GM19099 (cell line): Measurements from ENCODE around the gene SRSF4.

ENCODE experiments used
- POLR2A ChIP-seq: IDR thresholded peaks from 3 replicates; pipeline ENCODE4 v1.6.1; 2011; ENCODE audit warnings: low read depth; ENCODE audit not compliant: insufficient read length; ENCODE audit errors: extremely low read depth

Gene SRSF4

DNA sequence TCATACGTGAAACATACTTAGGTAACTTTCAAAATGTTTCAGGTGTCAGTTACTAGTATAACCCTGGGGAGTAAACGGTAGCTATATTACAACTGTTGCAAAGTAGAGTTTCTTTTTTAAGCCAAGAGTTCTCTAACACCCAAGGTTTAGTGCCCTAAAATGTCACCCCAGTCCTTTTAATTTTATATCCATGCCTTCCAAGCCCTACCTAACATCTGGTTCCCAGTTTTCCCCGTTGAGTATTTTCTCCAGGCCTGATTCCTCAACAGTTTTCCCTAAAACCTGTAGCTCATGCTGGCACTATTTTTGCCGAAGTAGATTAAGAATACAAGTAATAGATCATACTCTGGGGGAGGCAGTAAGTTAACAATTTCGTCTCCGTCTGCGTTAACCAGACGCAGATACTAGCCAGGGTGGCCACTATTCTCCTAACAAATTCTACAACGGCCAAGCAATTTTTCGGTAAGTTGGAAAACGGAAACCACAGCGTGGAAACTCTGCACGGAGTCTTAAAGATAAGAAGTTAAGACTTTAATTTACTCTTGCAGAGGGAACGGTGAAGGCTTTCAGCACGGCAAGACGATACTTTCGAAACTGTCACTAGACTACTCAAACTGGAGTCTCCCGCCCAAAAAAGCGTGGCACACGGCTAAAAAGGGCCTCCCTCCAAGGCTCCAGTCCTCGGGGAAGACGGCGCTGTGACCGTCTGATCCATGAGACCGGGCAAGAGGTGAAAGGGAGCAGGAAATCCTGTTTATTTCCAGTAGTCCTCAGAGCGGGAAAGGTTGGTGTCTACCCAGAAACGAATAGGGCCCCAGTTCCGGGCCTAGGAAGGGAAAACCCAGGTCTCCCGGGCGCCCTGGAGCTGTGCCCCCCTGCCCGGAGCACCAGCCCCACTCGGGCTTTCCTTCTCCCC lies 945 bp downstream of the SRSF4 start:
- no peak for TF ChIP-seq POLR2A

DNA sequence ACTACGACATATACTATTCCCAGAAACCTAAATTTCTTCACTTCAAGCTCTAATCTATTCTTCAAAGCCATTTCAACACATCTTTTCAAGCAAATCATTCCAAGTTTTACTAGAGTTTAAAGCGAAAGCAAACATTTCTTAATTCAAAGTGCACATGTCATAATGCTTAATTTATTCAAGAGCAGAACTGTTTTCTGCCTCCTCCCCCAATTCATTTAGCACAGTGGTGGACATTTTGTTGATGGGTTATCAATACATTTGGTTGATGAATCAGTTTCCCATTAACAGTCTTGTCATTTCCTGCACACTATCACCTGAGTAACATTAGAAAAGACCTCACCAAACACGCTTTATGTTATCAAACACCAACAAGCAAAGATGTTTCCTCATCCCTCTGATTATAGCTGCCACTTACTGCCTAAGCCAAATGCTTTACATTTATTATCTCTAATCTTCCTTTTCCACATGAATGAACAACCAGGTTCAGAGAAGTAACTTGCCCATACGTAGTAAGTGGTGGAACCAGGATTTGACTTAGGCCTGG lies 2.0 kb downstream of the SRSF4 start:
- TF ChIP-seq POLR2A, result no peak

DNA sequence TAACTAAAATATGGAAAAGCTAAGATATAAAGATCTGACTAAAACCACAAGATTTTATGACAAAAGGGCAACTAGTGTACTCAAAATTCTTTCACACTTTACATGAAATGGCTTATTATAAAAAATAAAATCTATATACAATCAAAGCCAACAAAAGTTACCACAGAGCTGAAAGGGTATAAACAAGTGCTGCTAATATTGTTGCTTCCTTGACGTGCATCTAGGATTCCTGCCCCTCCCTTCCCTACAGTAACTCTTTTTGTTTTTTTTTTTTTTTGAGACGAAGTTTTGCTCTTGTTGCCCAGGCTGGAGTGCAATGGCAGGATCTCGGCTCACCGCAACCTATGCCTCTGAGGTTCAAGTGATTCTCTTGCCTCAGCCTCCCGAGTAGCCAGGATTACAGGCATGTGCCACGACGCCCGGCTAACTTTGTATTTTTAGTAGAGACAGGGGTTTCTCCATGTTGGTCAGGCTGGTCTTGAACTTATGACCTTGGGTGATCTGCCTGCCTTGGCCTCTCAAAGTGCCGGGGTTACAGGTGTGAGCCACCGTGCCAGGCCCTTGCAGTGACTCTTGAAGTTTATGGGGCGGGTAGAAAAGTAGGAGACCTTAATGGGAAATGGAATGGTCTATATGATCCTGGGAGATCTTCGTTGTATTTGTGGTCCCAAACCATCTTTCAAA lies 4.5 kb downstream of the SRSF4 start:
- TF ChIP-seq POLR2A, result no peak

DNA sequence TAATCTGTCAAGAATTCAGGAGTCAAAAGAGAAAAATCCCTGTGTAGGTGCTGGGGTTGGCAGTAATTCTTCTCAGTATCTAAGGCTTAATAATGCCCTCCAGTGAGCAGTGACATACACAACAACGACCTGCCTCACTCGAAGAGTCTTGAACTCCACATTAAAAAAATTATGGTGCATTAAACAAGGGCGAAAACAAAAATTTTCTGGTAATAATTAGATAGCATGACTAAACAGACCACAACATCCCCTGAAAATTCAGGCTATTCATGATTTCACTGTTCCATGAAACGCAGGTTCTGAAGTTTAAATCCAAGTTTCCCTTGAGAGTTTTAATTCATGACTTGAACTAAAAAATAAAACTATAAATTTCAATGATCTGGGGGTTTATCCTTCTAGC lies 5.1 kb downstream of the SRSF4 start:
- no peak for TF ChIP-seq POLR2A

DNA sequence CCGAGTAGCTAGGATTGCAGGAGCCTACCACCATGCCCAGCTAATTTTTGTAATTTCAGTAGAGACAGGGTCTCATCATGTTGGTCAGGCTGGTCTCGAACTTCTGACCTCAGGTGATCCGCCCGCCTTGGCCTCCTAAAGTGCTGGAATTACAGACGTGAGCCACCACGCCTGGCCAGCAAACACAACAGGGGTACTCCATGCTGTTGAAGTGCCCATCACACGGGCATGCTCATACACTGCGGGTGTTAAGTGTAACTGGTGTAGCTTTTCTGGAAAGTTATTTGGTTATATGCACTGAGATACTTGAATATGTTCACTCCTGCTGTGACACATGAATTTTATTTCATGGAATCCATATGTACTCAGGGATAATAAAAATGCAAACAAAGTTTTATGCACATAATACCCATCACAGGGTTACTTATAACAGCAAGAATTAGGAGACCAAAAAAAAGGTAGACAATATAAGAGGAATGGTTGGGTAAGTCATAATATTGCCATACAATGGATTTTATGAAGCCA lies 9.2 kb downstream of the SRSF4 start:
- no peak for TF ChIP-seq POLR2A

DNA sequence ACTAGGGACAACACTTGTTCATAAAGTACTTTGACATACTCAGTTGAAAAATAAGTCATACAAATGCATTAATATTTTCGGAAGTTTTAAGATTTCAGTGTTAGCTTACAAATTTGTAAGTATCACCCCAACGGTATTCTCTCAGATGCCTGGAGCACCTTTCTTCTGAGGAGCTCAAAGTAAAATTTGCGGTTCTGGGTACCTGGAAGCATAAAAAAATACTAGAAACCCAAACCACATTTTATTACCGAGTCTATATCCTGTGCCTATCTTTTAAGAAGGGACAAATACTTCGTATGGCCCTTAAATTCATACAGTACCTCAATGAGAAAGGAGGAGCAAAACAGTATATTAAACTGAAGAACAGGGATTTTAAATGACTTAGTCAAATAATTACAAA lies 10.2 kb downstream of the SRSF4 start:
- TF ChIP-seq POLR2A, result no peak

DNA sequence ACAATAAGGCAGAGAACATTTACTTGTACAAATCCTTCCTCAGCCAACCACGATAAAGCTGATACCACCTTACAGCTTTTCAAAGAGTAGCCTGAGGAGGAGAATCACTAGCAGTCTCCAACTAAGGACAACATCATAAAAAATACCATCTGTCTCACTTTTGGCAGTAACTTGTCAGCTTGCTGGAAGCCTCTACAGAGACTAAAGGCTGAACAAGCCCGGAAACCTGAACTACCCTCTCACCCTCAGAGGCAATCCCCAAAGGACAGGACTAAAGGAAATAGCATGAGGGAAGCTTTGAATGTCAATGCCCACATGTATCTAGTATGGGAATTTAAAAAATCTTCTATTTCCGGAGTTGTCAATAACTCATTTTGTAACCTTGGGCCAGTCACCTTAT lies 10.6 kb downstream of the SRSF4 start:
- no peak for TF ChIP-seq POLR2A

DNA sequence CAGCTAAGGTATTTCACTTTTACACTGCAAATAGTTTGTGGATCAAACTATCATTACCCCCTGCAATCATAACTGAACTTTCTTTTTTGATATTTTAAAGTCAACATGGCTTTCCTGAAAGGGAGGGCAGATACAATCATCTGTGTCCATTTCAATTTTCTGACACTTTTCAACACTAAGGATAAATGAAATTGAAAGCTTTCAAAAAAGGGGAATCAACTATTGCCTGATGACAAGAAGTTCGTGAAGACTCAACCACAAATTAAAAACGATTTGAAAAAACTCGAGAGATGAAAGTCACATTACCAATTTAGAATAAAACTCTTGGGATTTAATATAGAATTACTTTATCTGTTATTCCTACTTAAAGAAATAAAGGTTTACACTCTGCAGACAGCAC lies 11.7 kb downstream of the SRSF4 start:
- no peak for TF ChIP-seq POLR2A

DNA sequence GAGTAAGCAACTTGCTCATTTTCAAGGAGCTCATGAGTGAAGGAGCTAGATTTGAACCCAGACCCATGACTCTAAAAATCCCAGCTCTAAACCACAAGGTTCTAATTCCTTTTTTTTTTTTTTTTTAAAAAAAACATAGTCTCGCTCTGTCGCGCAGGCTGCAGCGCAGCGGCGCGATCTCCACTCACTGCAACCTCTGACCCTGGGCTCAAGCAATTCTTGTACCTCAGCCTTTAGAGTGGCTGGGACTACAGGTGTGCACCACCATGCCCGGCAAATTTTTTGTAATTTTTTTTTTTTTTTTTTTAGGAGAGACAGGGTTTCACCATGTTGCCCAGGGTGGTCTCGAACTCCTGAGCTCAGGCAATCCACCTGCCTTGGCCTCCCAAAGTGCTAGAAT lies 13.8 kb downstream of the SRSF4 start:
- TF ChIP-seq POLR2A, result no peak

DNA sequence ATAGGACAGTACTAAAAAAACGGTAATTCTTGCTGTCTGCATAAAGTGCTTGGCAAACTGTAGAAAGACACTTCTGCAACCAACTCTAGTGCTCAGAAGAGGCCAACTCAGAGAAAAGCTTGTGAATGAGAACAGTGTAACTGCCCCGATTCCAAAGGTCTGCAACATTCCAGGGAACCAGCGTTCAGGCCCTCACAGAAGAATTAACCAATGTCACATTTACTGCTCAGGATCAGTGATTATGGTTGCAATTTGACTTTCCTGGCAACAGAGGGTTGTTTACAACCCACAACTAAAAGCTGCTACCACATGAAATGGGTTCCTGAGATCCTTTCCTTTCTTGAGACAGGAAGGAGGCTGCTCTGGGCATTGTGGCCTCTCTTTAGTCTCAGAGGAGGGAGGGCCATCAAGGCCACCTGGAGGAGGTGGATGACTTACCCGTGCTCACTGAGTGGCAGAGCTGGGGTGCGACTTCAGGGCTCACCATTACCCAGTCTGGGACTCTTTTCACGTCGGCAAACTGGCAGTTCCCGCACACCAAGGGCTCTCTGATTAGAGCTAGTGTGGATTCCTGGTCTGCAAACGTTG lies 15.3 kb downstream of the SRSF4 start:
- no peak for TF ChIP-seq POLR2A

DNA sequence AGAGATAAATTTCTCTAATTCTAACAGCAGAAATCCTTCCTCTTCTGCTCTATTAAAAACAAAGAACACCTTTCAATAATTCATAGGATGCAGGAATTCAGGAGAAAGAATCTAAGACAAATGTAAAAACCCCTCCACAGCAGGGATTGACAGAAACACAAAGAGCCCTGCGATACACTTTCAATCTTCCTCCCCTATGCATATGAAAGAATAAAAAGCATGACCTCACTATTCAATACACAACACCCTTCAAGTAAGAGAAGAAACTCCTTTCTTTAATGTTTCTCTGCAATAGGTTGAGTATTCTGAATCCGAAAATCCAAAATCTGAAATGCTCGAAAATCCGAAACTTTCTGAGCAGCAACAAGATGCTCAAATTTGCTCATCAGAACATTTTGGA lies 17.1 kb downstream of the SRSF4 start:
- no peak for TF ChIP-seq POLR2A

DNA sequence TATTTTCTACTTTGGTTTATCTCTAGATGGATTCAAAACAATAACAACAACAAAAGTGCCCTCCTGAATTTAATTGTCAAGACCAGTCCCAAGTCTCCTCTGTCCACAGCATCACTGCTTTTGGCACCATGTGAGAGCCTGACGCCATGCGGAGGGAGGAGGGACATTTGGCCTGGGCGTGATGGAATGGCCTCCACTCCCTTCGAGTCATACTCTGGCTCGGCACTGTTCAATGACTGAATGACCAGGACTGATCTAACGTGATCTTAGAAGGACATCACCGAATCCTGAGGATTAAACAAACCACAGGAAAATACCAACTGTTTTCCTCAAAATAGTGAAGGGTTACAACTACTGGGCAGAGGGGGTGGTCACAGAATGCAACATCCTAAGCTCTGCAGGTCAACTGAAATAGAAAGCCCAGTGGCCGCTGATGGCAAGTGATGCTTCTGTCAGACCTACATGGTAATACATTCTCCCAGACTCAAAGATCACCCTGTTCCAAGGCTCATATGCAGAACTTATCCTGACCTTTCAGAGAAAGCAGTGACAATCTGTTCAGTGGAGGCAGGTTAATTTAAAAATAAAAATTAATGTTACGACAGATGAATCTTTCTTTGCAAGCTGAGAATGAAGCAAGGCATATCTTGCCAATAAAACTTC lies 19.1 kb downstream of the SRSF4 start:
- TF ChIP-seq POLR2A, result no peak

DNA sequence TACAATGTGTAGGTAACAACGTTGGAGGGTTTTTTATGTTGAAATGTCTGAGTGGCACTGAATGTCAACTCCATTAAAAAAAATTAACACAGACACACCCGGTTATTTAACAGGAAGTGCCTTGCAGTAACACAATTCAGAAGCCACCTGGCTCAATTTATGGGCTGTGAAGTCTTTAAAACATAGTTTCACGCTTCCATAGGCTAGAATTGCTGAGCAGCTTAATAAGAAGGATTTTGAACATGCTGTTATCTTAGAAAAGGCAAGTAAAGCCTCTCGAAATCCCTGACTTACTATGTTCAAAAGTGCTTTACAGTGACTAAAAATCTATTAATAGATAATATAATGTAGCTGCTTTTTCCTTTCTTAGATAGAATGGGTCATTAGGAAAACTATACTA lies 19.7 kb downstream of the SRSF4 start:
- TF ChIP-seq POLR2A, result no peak

DNA sequence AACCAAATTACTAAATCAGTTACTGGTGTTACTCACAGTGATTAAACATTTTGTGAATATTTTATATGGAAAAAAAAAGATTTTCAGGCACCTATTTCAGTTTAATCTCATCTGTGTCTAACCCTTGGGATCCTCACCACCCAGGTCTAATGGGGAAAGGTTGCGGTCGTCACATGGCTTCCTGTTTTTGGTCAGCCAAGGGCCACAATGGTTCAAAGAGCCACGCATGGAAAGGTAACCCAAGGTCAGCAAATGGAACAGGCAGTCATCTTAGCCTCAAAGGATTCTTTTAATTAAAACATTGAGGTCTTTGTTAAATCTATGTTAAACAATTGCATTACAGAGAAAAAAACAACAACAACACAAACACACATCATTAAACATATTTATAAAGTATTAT lies 21.9 kb downstream of the SRSF4 start:
- no peak for TF ChIP-seq POLR2A

DNA sequence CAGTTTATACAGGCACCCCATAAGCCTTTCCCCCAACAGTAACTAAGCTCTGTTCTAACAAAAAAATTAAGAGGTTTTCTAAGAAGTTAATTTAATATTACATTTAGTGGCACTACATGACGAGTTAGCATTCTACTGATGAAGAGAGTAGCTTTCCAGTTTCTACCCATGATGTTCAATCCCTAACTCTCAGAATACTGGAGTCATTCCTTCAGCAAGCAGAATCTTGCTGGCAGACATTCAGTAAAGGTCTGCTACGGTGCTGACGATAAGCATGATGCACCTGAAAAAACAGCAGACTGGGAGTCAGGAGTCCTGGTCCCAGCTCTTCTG lies 24.5 kb downstream of the SRSF4 start:
- no peak for TF ChIP-seq POLR2A
